Astrocyte of the spinal cord (primary cell): ENCODE results near the gene GRPR.

Experiments
- DNase-seq: peaks from one replicate; pipeline ENCODE4 v3.0.0; 2011; ENCODE audit warnings: low read depth, low spot score
- H3K4me3 ChIP-seq: 2 replicates; pipeline ENCODE4 v1.5.1; 2011; ENCODE audit warnings: low read depth, mild to moderate bottlenecking, low read length, moderate library complexity
- CTCF ChIP-seq: IDR thresholded peaks from 2 replicates; pipeline ENCODE4 v1.5.1; 2012; ENCODE audit warnings: low read depth, mild to moderate bottlenecking, low read length, inconsistent platforms
- in situ Hi-C: cut with HindIII; loops from 2 replicates; pipeline ENCODE4 v1.10.0; 2017; ENCODE audit warnings: low sequenced_read_pairs

Gene GRPR

GRCh38 chrX:16087076-16087475 lies 36.3 kb upstream of the GRPR start:
- in situ Hi-C loops: no loop called here
- no peak for DNase-seq
- TF ChIP-seq CTCF: no peak
- no peak overlapping the region for H3K4me3 ChIP-seq

- TF ChIP-seq CTCF: no peak
- in situ Hi-C loops: no loop called here
These were observed 34.3 kb upstream of the GRPR start for GRCh38 chrX:16089086-16089485.

GRCh38 chrX:16096141-16096540 lies 27.2 kb upstream of the GRPR start:
- TF ChIP-seq CTCF: no peak
- no peak for DNase-seq
- H3K4me3 ChIP-seq: no peak overlapping the region
- in situ Hi-C loops: no loop called here

More at GRCh38 chrX:16089086-16089485, 34.3 kb upstream of the GRPR start:
- no peak for DNase-seq
- no peak overlapping the region for H3K4me3 ChIP-seq

GRCh38 chrX:16100673-16101072 lies 22.7 kb upstream of the GRPR start:
- in situ Hi-C loops: no loop called here
- DNase-seq: no peak
- TF ChIP-seq CTCF: no peak

GRCh38 chrX:16101581-16101980 lies 21.8 kb upstream of the GRPR start:
- TF ChIP-seq CTCF: no peak
- in situ Hi-C loops: no loop called here
- H3K4me3 ChIP-seq: no peak overlapping the region
- DNase-seq: no peak

More at GRCh38 chrX:16100673-16101072, 22.7 kb upstream of the GRPR start:
- no peak overlapping the region for H3K4me3 ChIP-seq

- TF ChIP-seq CTCF: no peak
- in situ Hi-C loops: no loop called here
- DNase-seq: no peak
- H3K4me3 ChIP-seq: no peak overlapping the region
These were observed 19.7 kb upstream of the GRPR start for GRCh38 chrX:16103625-16104024.

- H3K4me3 ChIP-seq: no peak overlapping the region
- no peak for DNase-seq
- no peak for TF ChIP-seq CTCF
- in situ Hi-C loops: no loop called here
These were observed 10.9 kb upstream of the GRPR start for GRCh38 chrX:16112428-16112827.
